Measurements from ENCODE around the gene SLC9A8.

Gene SLC9A8

DNA sequence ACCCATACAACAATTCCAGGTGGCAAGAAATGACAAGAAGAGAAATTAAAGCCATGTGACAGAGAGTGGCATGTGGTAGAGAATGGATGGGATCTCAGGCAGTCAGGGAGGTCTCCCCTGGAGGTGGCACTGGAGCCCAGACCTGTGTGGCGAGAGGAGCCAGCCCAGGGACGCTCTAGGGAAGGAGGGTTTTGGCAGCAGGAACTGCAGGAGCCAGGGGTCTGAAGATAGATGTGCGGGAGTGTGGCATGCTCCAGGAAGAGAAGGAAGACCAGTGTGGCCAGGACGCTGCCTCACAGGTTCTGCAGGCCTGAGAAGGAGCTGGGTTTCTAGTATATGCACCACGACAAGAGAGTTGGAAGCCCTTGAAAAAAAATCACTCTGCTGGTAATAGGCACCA is 57.6 kb downstream of the SLC9A8 start:
- no peaks in the 10 kb centered on the region for H3K9me3 ChIP-seq (replicated peaks; ENCODE audit: low read length)
- H3K9ac ChIP-seq (ENCODE audit: low read depth, low read length) = no peak overlapping the region
- H3K4me1 ChIP-seq (ENCODE audit: control insufficient read depth, insufficient read depth, low read length) = peaks cover 16% of the 10 kb centered on the region
- H3K27me3 ChIP-seq (ENCODE audit: control insufficient read depth, insufficient read depth, low read length) = no peaks in the 10 kb centered on the region
- H3K4me2 ChIP-seq (ENCODE audit: low read length) = no peak overlapping the region
- H3K4me3 ChIP-seq (ENCODE audit: low read length) = no peak overlapping the region
- peaks cover 5% of the 10 kb centered on the region for H3K36me3 ChIP-seq (ENCODE audit: insufficient read depth, low read length)

DNA sequence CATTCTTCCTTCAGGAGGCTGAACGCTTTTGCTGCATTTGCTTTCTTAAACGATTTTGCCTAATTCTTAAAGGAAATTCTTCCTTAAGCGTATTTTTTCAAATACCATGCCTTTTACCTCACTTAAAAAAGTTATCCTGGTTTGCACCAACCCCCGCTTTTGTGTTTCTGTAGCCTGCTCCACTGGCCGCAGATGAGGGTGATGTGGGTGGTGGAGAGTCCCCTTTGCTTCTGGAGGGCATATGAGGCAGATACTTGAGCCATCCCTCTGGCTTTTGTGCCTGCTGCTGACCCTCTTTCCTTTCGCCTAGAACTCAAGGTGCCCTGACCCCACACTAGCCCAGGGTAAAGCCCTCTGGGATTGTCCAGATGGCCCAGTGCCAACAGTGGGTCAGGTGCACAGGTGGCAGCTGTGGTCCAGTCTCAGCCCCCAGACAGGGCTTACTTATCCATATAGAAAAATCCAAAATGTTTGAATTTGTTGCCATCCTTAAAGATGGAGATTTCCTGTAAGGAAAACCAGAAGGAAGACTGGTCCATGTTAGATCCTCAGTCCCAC is 58.8 kb downstream of the SLC9A8 start:
- H3K4me1 ChIP-seq (ENCODE audit: control insufficient read depth, insufficient read depth, low read length) = peaks cover 11% of the 10 kb centered on the region
- H3K36me3 ChIP-seq (ENCODE audit: insufficient read depth, low read length) = peaks cover 3% of the 10 kb centered on the region
- no peak overlapping the region for H3K4me2 ChIP-seq (ENCODE audit: low read length)
- no peaks in the 10 kb centered on the region for H3K9me3 ChIP-seq (replicated peaks; ENCODE audit: low read length)
- no peak overlapping the region for H3K9ac ChIP-seq (ENCODE audit: low read depth, low read length)
- H3K27me3 ChIP-seq (ENCODE audit: control insufficient read depth, insufficient read depth, low read length) = no peaks in the 10 kb centered on the region
- H3K4me3 ChIP-seq (ENCODE audit: low read length) = no peak overlapping the region

DNA sequence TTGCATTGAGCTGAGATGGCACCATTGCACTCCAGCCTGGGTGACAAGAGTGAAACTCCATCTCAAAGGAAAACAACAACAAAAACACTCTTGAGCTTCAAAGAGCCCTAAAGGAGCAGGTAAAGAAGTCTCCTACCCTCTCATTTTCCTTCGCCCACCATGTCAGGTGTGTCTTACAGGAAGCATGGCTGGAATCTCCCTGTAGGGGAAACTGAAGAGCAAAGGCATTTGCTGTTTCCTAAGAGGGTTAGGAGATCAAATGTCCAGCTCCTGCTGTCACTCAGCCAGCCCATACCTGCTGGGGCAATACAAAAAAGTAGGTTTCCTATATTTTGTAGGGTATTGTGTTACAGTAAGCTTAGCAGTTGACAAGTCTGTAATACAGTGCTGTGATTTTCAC is 59.4 kb downstream of the SLC9A8 start:
- H3K4me3 ChIP-seq (ENCODE audit: low read length) = no peak overlapping the region
- H3K36me3 ChIP-seq (ENCODE audit: insufficient read depth, low read length) = peaks cover 4% of the 10 kb centered on the region
- no peaks in the 10 kb centered on the region for H3K9me3 ChIP-seq (replicated peaks; ENCODE audit: low read length)
- H3K27me3 ChIP-seq (ENCODE audit: control insufficient read depth, insufficient read depth, low read length) = no peaks in the 10 kb centered on the region
- no peak overlapping the region for H3K9ac ChIP-seq (ENCODE audit: low read depth, low read length)
- H3K4me1 ChIP-seq (ENCODE audit: control insufficient read depth, insufficient read depth, low read length) = peaks cover 11% of the 10 kb centered on the region
- no peak overlapping the region for H3K4me2 ChIP-seq (ENCODE audit: low read length)

DNA sequence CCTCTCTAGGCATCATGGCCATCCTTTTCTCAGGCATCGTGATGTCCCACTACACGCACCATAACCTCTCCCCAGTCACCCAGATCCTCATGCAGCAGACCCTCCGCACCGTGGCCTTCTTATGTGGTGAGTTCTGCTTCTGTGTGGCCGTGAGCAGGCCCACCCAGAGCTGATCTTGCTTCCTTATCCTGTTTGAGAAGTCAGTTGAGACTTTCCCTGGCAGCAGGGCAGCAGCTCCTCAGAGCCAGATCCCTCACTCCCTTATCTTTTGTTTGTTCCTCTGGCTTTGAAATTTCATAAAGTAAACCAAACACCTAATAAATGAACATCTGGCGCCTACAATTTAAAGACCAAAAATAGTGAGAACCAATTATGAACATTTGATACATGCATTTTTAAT is 62.1 kb downstream of the SLC9A8 start:
- H3K4me3 ChIP-seq (ENCODE audit: low read length) = no peak overlapping the region
- H3K4me1 ChIP-seq (ENCODE audit: control insufficient read depth, insufficient read depth, low read length) = peaks cover 17% of the 10 kb centered on the region
- H3K4me2 ChIP-seq (ENCODE audit: low read length) = no peak overlapping the region
- H3K36me3 ChIP-seq (ENCODE audit: insufficient read depth, low read length) = peaks cover 4% of the 10 kb centered on the region
- no peak overlapping the region for H3K9ac ChIP-seq (ENCODE audit: low read depth, low read length)
- no peaks in the 10 kb centered on the region for H3K27me3 ChIP-seq (ENCODE audit: control insufficient read depth, insufficient read depth, low read length)
- H3K9me3 ChIP-seq (replicated peaks; ENCODE audit: low read length) = no peaks in the 10 kb centered on the region

DNA sequence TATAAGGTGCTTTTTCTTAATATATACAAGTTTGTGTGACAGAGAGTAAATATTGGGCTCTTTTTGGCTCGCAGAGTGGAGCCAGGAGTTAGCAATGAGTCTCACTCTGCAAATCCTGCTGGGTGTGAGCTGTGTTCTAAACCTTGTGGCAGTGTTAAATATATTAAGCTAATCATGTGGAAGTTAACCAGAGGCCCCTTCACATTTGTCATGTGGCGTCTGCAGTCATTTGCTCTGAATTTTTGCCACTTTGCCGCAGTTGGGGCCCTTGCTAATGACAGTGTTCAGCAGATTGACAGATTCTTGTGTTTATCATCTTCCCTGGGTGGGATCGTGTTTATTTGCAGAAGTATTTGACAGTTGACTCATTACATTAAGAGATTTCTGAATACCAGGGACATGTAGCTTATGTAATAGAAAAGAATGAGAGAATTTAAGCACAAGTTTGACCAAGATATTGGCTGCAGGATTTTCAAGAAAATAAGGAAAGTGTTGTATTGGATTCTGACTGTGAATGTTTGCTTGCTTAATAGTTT is 64.8 kb downstream of the SLC9A8 start:
- peaks cover 21% of the 10 kb centered on the region for H3K36me3 ChIP-seq (ENCODE audit: insufficient read depth, low read length)
- no peaks in the 10 kb centered on the region for H3K27me3 ChIP-seq (ENCODE audit: control insufficient read depth, insufficient read depth, low read length)
- no peak overlapping the region for H3K4me2 ChIP-seq (ENCODE audit: low read length)
- H3K4me3 ChIP-seq (ENCODE audit: low read length) = no peak overlapping the region
- H3K9me3 ChIP-seq (replicated peaks; ENCODE audit: low read length) = no peaks in the 10 kb centered on the region
- H3K4me1 ChIP-seq (ENCODE audit: control insufficient read depth, insufficient read depth, low read length) = peaks cover 14% of the 10 kb centered on the region
- H3K9ac ChIP-seq (ENCODE audit: low read depth, low read length) = no peak overlapping the region

DNA sequence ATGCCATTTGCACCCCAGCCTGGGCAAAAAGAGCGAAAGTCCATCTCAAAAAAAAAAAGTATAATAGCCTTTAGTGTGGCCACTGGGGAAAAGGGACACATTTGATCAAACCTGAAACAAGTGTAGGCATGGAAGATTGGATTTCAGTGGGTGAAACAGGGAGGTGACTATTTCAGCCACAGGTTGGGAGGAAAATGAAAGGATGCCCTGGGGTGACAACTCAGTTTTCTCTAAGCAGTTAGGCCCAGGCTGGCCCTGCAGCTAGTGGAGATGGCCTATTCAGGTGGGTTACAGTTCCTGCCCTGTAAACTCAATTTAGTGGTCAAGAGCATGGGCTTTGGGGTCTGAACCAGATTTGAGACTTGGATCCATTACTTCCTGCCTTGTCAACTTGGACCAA is 66.3 kb downstream of the SLC9A8 start:
- H3K9ac ChIP-seq (ENCODE audit: low read depth, low read length) = no peak overlapping the region
- peaks cover 31% of the 10 kb centered on the region for H3K36me3 ChIP-seq (ENCODE audit: insufficient read depth, low read length)
- H3K27me3 ChIP-seq (ENCODE audit: control insufficient read depth, insufficient read depth, low read length) = no peaks in the 10 kb centered on the region
- peaks cover 10% of the 10 kb centered on the region for H3K4me1 ChIP-seq (ENCODE audit: control insufficient read depth, insufficient read depth, low read length)
- H3K9me3 ChIP-seq (replicated peaks; ENCODE audit: low read length) = no peaks in the 10 kb centered on the region
- H3K4me3 ChIP-seq (ENCODE audit: low read length) = no peak overlapping the region
- H3K4me2 ChIP-seq (ENCODE audit: low read length) = no peak overlapping the region

DNA sequence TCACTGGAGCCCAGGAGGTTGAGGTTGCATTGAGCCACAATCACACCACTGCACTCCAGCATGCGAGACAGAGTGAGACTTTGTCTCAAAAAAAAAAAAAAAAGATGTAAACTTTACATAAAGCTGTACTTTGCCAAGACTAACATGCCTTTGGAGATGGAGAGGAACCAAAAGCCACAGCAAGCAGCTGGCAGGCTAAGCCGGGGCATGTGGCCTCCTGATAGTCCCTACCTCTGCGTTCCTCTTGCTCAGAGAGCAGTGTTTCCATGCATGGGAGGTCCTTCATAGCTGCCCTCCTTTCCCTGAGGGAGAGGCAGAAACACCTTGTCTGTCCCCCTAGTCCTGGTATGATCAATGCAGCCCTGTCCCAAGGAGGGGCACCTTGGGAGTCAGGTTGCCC is 67.5 kb downstream of the SLC9A8 start:
- no peaks in the 10 kb centered on the region for H3K27me3 ChIP-seq (ENCODE audit: control insufficient read depth, insufficient read depth, low read length)
- no peaks in the 10 kb centered on the region for H3K9me3 ChIP-seq (replicated peaks; ENCODE audit: low read length)
- H3K36me3 ChIP-seq (ENCODE audit: insufficient read depth, low read length) = peaks cover 38% of the 10 kb centered on the region
- H3K9ac ChIP-seq (ENCODE audit: low read depth, low read length) = no peak overlapping the region
- no peak overlapping the region for H3K4me2 ChIP-seq (ENCODE audit: low read length)
- H3K4me3 ChIP-seq (ENCODE audit: low read length) = no peak overlapping the region
- H3K4me1 ChIP-seq (ENCODE audit: control insufficient read depth, insufficient read depth, low read length) = peaks cover 10% of the 10 kb centered on the region

DNA sequence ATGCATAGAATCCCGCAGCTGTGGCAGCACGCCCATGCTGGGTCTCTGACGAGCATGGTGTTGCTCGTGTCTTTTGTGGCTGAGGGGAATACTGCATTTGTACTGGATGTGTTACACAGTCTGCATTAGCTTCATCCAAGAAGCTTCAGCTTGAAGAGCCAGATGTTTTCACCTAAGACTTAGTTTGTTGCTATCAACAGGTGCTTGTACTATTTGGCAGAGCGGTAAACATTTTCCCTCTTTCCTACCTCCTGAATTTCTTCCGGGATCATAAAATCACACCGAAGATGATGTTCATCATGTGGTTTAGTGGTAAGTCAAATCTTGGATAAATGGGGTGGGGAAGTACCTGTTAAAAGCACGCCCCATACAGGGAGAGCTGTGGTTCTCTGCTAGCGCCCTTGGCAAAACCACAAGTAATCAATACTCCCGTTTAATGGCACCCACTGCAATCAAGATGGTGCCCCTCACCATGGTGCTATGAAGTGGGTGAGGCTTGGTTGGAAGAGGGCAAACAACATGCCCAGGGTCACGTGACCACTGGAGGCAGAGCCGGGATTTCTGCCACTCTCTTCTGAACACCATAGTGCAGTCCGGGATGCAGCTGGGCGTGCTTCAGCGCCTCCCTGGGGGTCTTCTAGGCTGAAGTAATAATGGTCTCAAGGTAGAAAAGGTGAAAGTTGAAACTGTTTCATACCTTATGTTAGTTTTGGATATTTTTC is 68.3 kb downstream of the SLC9A8 start:
- peaks cover 43% of the 10 kb centered on the region for H3K36me3 ChIP-seq (ENCODE audit: insufficient read depth, low read length)
- no peaks in the 10 kb centered on the region for H3K27me3 ChIP-seq (ENCODE audit: control insufficient read depth, insufficient read depth, low read length)

DNA sequence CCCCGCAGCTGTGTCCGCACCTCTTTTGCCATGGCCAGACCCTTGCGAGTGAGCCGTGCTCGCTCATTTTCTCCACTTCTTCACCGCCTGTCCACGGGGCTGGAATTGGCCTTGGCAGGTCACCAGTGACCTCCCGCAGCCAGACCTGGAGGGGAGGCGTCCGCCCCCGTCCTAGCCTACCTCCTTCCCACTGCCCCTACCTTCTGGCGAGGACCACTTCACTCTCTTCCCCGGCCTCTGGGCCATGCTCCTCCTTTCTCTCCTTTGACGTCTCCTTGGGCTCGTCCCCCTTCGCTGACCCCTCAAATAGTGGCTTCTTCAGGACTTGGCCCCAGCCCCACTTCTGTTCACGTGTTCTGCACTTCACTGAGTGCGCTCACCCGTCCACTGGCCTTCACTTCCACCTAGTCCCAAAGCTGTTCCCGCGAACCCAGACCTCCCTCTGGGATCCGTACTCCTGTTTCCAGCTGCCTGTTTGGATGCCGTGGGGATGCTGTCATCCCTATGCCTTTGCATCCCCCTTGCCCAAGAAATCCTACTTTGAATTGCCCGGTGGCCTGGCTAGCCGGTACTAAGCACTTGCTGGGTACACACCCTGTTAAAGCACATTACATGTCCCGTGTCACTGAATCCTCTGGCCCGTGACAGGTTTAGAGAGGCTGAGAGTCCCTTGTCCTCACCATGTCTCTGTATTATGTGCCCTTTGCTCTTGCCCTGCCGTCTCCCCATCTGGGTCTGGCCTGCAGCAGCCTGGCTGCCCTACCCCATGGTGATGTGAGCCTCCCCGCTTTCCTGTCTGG is 69.7 kb downstream of the SLC9A8 start:
- H3K4me2 ChIP-seq (ENCODE audit: low read length) = no peak overlapping the region
- H3K4me1 ChIP-seq (ENCODE audit: control insufficient read depth, insufficient read depth, low read length) = peaks cover 14% of the 10 kb centered on the region
- H3K9ac ChIP-seq (ENCODE audit: low read depth, low read length) = no peak overlapping the region
- H3K27me3 ChIP-seq (ENCODE audit: control insufficient read depth, insufficient read depth, low read length) = no peaks in the 10 kb centered on the region
- peaks cover 47% of the 10 kb centered on the region for H3K36me3 ChIP-seq (ENCODE audit: insufficient read depth, low read length)
- no peaks in the 10 kb centered on the region for H3K9me3 ChIP-seq (replicated peaks; ENCODE audit: low read length)
- no peak overlapping the region for H3K4me3 ChIP-seq (ENCODE audit: low read length)

More for the DNA sequence above, 68.3 kb downstream of the SLC9A8 start:
- Histone ChIP-seq H3K9me3 (replicated peaks; ENCODE audit: low read length) (no peaks in the 10 kb centered on the region), H3K4me3 (ENCODE audit: low read length) (no peak overlapping the region), H3K4me2 (ENCODE audit: low read length) (no peak overlapping the region), H3K9ac (ENCODE audit: low read depth, low read length) (no peak overlapping the region), H3K4me1 (ENCODE audit: control insufficient read depth, insufficient read depth, low read length) (peaks cover 10% of the 10 kb centered on the region)

DNA sequence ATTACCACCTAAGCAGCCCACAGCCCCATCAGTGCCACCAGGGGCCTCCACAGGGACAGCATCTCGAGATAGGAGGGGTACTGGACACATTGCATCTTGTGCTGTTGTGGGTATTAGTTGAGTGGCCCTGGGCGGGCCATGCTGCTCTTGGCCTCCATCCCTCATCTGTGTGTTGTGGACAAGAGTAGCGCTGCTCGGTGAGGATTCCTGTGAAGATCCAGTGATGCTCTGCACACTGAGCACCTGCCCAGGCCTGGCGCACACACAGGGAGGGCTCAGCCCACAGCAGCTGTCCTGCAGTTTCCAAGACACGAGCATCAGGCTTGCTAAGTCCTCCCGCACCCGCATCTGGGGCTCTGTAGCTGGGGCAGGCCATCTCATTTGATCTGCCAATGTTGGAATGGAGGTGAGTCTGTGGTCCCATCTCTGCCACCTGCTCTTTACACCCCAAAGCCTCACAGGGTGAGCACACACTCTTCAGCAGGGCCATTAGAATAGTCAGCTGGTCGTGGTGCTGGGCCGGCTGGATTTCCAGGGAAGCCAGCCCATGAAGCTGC is 70.7 kb downstream of the SLC9A8 start:
- Histone ChIP-seq H3K36me3 (ENCODE audit: insufficient read depth, low read length) (peaks cover 47% of the 10 kb centered on the region), H3K9me3 (replicated peaks; ENCODE audit: low read length) (no peaks in the 10 kb centered on the region), H3K4me2 (ENCODE audit: low read length) (no peak overlapping the region), H3K27me3 (ENCODE audit: control insufficient read depth, insufficient read depth, low read length) (no peaks in the 10 kb centered on the region), H3K4me3 (ENCODE audit: low read length) (no peak overlapping the region), H3K9ac (ENCODE audit: low read depth, low read length) (no peak overlapping the region), H3K4me1 (ENCODE audit: control insufficient read depth, insufficient read depth, low read length) (peaks cover 19% of the 10 kb centered on the region)

DNA sequence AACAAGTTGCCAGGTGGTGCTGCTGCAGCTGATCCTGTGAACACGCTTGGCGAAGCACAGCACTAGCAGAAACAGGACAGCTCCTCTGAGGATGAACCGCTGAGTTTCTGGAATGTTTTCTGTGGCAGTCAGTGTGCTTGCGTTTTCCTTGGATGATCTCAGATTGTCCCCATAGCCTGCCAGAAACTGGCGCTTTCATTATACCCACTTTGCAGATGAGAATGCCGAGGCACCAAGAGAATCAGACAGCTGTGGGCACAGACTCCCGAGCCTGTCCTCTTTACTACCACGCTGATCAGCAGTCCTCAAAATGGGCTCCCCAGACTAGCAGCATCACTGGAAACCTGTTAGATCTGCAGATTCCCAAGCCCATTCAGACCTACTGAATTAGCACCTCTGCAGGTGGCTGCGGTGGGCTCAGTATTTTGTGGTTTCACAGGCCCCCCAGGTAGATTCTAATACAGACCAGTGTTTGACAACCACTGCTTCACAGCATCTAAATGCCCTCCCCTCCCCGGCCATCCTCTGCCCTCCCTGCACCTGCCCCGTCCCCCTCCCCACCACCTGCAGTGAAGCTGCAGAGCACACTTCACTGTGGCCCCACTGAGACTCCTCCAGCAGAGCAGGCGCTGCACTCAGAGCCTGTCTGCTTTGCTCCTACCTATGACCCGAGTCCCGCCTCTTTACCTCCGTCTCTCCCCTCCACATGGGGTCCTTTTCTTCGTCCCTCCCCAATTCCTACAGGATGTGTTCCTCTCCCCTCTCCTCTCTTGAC is 73.1 kb downstream of the SLC9A8 start:
- Histone ChIP-seq H3K27me3 (ENCODE audit: control insufficient read depth, insufficient read depth, low read length) (no peaks in the 10 kb centered on the region), H3K9ac (ENCODE audit: low read depth, low read length) (no peak overlapping the region), H3K4me3 (ENCODE audit: low read length) (no peak overlapping the region), H3K9me3 (replicated peaks; ENCODE audit: low read length) (no peaks in the 10 kb centered on the region), H3K4me1 (ENCODE audit: control insufficient read depth, insufficient read depth, low read length) (peaks cover 19% of the 10 kb centered on the region), H3K4me2 (ENCODE audit: low read length) (no peak overlapping the region), H3K36me3 (ENCODE audit: insufficient read depth, low read length) (peaks cover 50% of the 10 kb centered on the region)
